Putamen (tissue), 1 donor: ENCODE results near the gene PDLIM4.

ENCODE experiments used
- DNase-seq: peaks from one replicate; pipeline ENCODE4 v3.0.0-alpha.2; 2016; ENCODE audit warnings: low spot score

The PDLIM4 gene

DNA sequence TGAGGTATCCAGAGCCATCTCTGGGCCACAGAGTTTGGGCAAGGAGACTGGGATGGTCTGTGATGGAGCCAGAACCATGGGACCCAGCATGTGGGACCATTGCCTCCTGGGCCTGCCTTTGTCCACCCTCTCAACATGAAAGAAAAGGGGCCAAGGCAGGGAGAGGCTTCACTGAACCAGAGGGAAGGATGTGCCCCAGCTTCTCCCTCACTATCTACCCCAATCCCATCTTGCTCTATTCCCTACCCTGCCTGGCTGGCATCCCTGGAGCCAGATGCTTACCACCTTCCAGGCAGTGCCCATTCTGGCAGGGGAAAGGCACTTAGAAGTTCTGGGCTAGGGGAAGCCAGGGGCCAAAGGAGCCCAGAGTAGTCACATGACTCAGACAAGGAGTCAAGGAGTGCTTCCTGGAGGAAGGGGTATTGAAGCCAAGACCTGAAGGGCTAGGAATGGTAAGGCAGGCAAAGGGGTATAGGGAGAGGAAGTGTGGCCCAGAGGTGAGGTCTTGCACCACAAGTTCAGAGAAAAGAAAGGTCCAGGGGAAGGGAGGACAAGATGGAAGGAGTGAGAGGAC is 9.8 kb downstream of the PDLIM4 start:
- no peak for DNase-seq

GRCh38 chr5:132267931-132268768 is 10.7 kb downstream of the PDLIM4 start:
- DNase-seq: peak; percentile 51

- DNase-seq: no peak
Observed at GRCh38 chr5:132268769-132269551, 11.5 kb downstream of the PDLIM4 start.

DNA sequence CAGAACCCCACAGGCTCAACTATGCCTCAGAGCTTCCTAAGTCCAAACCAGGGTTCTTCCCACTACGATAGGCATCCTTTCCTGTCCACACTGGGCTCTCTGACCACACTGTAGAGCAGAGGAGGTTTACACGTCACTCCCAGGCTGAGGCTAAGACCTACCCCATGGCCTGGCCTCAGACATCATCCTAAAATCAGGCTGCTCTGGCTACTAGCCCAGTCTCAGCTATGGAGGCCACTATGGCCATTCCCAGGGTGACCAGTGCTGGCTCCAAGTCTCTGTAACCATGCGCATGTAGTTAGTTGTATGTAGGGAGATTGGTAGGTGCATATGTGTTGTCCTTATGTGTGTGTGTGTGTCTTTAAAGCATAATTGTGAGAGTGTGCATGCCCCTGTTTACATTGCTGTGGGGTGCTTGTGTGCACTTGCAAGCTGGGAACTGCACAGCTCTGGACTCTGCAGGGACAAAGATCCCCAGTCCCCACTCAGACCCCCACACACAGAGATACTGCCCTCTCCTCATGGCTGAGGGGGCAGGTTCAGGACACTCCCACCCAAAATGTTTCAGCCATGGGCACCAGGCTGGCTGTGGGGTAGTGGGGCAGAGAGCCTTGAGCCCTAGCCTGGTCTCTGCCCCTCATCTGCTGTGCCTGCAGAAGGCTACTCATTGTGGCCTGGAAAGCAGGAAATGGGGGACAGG is 12.3 kb downstream of the PDLIM4 start:
- DNase-seq: no peak

GRCh38 chr5:132270335-132270665 is 12.8 kb downstream of the PDLIM4 start:
- DNase-seq: no peak

GRCh38 chr5:132270706-132271105 is 13.2 kb downstream of the PDLIM4 start:
- DNase-seq: no peak

GRCh38 chr5:132271251-132272246 is 14.1 kb downstream of the PDLIM4 start:
- no peak for DNase-seq

DNA sequence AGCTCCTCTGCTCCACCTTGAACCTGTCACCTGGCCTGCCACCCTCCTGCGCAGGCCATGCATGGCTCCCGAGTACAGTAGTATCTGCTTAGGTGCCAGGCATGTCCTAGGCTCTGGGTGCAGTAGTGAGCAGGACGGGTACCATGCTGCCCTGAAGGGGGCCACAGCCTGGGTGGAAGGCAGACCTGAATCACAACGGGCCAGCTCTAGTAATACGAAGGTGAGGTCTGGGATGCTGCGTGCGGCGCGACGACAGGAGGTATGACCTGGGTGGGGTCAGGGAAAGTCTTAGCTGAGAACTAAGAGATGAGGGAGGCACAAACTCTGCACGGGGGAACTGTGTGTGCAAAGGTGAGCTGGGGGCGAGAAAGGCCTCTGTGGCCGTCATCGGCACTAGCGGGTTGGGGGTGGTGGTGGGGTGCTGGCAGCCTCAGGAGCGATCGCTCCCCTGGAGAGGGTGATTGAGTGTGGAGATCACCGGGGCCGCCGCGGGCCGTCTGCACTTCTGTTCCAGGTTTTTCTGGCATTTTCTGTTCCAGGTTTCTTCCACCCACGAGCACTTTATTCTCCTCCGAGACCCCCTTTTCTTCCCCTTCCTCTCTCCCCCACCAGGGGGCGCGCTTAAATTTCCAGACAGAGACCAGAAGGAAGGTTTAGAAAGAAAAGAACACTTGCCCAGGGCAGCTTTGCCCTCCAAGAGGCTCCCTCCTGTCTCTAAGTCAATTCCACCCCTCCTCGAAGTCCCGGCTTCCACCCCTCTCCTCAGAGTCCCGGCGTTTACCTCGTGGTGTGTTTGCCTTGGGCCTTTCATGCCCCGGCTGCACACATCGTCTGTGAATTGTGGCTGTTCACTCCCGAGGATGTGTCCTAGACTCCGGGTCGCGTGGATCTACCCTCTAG is 15.1 kb downstream of the PDLIM4 start:
- DNase-seq: no peak

GRCh38 chr5:132273631-132274030 is 16.1 kb downstream of the PDLIM4 start:
- DNase-seq: no peak

- DNase-seq: no peak
Observed at GRCh38 chr5:132274050-132274792, 16.7 kb downstream of the PDLIM4 start.

DNA sequence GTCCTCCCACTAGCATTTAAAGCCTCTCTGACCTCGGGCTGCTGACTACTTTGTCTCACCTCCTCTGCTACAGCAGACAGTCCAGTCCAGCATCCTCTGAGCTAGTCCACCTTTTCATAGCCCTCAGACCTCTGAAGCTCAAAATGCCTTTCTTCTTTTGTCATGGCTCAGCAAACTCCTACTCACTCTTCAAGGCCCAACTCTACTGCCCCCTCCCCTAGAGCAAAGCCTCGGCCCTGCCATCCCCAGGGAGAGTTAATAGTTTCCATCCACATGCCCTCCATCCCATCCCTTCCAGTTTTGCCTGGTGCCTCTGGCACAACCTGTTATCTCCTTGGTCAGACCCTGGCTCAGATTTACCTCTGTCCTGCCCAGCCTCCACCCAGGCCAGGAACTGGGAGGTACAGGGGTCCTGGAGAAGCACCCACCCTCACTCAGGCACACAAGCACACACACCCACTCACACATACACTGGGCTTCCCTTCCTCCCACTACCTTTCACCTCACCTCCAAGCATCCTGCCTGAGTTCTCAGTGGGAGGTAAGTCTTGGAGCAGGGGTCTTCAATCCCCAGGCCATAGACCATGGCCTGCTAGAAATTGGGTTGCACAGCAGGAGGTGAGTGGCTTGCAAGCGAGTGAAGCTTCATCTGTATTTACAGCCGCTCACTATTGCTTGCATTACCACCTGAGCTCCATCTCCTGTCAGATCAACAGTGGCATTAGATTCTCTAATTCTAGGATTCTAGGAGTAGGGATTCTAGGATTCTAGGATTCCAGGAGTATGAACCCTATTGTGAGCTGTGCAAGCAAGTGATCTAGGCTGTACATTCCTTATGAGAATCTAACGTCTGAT is 18.1 kb downstream of the PDLIM4 start:
- DNase-seq: no peak

GRCh38 chr5:132277256-132277655 is 19.8 kb downstream of the PDLIM4 start:
- no peak for DNase-seq

GRCh38 chr5:132277971-132278853 is 20.7 kb downstream of the PDLIM4 start:
- DNase-seq: no peak

GRCh38 chr5:132279801-132280200 is 22.3 kb downstream of the PDLIM4 start:
- DNase-seq: no peak

- no peak for DNase-seq
Observed at GRCh38 chr5:132280371-132281240, 23.1 kb downstream of the PDLIM4 start.

GRCh38 chr5:132281856-132282614 is 24.5 kb downstream of the PDLIM4 start:
- no peak for DNase-seq
